HS-27A (cell line): ENCODE measurements around the gene SEC61A2.
"Not testable (repeated sequence)": the region's sequence is repeated elsewhere in the genome, so short reads cannot be mapped to it uniquely, and the experiment has no call there.

ENCODE experiments used
- DNase-seq: peaks from one replicate; pipeline ENCODE4 v3.0.0-alpha.2; 2012; ENCODE audit warnings: low read depth, missing footprints

Gene SEC61A2

GRCh38 chr10:12129222-12130111, at the start of gene SEC61A2:
Gene SEC61A2, plus strand, starts transcription at chr10:12129677. Its CDS starts 111 bp downstream, at chr10:12129788.
- peak; percentile 33 for DNase-seq

GRCh38 chr10:12081470-12081869, 48.0 kb upstream of the SEC61A2 start:
- no peak for DNase-seq

GRCh38 chr10:12081879-12082557, 47.5 kb upstream of the SEC61A2 start:
- no peak for DNase-seq

GRCh38 chr10:12088919-12089318, 40.6 kb upstream of the SEC61A2 start:
- no peak for DNase-seq

GRCh38 chr10:12091421-12091820, 38.1 kb upstream of the SEC61A2 start:
- no peak for DNase-seq

- not testable (repeated sequence) for DNase-seq
Measured at GRCh38 chr10:12097361-12097760, 32.1 kb upstream of the SEC61A2 start.

GRCh38 chr10:12097791-12098190, 31.7 kb upstream of the SEC61A2 start:
- DNase-seq: no peak

GRCh38 chr10:12098966-12099365, 30.5 kb upstream of the SEC61A2 start:
- no peak for DNase-seq

- no peak for DNase-seq
Measured at GRCh38 chr10:12103802-12104201, 25.7 kb upstream of the SEC61A2 start.

GRCh38 chr10:12107781-12108180, 21.7 kb upstream of the SEC61A2 start:
- DNase-seq: no peak

GRCh38 chr10:12109286-12109685, 20.2 kb upstream of the SEC61A2 start:
- no peak for DNase-seq

GRCh38 chr10:12111528-12111927, 17.9 kb upstream of the SEC61A2 start:
- DNase-seq: no peak

GRCh38 chr10:12113627-12114026, 15.8 kb upstream of the SEC61A2 start:
- DNase-seq: no peak

GRCh38 chr10:12121673-12122072, 7.8 kb upstream of the SEC61A2 start:
- no peak for DNase-seq

- no peak for DNase-seq
Measured at GRCh38 chr10:12130237-12130872, 878 bp downstream of the SEC61A2 start.

GRCh38 chr10:12135631-12136030, 6.2 kb downstream of the SEC61A2 start:
- no peak for DNase-seq

- no peak for DNase-seq
Measured at GRCh38 chr10:12140038-12140437, 10.6 kb downstream of the SEC61A2 start.

- no peak for DNase-seq
Measured at GRCh38 chr10:12144538-12144937, 15.1 kb downstream of the SEC61A2 start.

GRCh38 chr10:12150163-12150562, 20.7 kb downstream of the SEC61A2 start:
- DNase-seq: no peak

- no peak for DNase-seq
Measured at GRCh38 chr10:12154516-12154915, 25.0 kb downstream of the SEC61A2 start.

GRCh38 chr10:12156367-12157123, 27.1 kb downstream of the SEC61A2 start:
- no peak for DNase-seq

- no peak for DNase-seq
Measured at GRCh38 chr10:12158111-12158510, 28.6 kb downstream of the SEC61A2 start.
